GM21576 (cell line): ENCODE data around the gene MPO.

Source experiments
- ATAC-seq: cut with Tn5 transposase; IDR thresholded peaks from one replicate; pipeline ENCODE4 v1.9.1; 2021; ENCODE audit warnings: mild to moderate bottlenecking, moderate library complexity; ENCODE audit not compliant: unreplicated experiment

Gene MPO

DNA sequence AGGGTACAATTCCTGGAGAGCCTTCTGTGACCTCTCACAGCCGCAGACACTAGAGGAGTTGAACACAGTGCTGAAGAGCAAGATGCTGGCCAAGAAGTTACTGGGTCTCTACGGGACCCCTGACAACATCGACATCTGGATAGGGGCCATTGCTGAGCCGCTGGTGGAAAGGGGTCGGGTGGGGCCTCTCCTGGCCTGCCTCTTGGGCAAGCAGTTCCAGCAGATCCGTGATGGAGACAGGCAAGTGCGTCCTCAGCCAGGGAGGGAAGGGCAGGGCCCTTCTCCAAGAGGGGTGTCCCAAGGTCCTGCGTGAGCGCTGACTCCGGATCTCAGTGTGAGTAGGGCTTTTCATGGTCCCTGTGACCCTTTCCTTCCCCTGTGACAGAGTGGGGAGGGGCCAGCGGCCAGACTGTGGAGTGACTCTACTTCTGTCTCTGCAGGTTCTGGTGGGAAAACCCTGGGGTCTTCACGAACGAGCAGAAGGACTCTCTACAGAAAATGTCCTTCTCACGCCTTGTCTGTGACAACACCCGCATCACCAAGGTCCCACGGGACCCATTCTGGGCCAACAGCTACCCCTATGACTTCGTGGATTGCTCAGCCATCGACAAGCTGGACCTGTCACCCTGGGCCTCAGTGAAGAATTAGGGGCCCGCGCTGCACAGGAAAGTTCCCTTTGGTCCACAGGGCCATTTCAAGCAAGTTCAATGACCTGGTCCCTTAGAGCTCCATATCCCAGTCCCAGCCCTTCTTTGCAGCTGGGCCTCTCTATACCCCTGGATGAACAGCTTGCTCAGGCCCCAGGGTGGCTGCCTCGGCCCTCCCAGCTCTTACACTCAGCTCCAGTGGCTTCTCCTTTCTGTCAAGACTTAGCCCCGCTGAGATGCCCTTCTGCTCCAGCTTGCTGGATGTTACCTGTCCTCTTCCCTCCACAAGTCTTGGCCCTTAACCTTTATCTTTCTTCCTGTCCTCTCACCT lies 13.1 kb downstream of the MPO start:
- ATAC-seq = no peak

GRCh38 chr17:58265902-58266875 lies 14.5 kb downstream of the MPO start:
- no peak for ATAC-seq

DNA sequence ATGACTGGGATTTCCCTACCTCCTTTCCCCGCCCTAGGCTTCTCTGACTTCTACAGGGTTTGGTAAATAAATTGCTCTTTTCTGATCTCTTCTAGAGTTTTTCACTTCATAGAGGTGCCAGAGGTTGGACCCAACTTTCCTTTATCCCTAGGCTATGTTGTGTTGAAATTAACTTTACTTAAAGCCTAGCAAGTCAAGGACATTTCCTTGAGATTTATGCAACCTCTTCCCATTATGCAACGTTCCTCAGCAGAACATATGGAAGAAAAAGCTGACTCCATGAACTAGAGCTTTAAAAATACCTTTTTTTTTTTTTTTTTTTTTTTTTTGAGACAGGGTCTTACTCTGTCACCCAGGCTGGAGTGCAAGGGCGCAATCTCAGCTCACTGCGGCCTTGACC lies 15.5 kb downstream of the MPO start:
- ATAC-seq = no peak

DNA sequence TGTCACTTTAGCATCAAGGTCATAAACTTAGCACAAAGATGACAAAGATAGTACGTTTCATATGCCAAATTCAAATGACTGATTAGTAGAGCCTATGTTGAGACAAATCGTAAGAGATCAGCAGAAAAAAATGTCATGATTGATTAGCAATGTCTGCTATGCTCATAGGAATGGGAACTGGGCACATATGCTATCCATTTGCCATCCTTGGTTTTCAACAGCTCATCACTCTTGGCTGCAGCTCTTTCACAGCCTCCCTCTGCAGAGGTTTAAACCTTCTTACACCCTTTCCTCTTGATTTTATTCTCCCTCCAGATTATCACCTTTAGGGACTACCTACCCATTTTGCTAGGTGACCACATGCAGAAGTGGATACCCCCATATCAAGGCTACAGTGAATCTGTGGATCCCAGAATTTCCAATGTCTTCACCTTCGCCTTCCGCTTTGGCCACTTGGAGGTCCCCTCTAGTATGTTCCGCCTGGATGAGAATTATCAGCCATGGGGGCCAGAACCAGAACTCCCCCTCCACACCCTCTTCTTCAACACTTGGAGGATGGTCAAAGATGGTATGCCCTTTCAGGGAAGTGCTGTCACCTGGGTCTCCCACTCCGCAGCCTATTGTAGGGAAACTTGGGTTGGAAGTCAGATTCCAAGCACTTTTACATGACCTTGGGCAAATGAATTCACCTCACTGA lies 16.2 kb downstream of the MPO start:
- no peak for ATAC-seq

DNA sequence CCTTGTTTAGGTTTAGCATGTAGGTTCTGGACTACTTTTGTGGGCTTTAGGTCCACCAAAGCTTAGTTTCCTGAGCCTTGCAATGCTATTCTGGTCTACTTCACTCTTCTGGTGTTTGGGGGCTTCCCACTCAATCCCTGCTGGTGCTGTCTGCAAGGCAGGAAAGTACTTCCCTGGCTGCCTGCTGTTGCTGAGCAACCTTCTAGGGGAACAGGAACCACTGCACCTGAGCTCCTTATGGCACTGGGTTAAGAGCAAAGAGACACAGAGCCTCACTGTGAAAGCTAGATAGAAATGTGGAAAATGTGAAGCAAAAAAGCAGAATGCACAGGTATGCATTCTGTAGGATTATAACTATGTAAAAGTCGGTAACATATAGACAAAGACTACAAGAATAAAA lies 17.0 kb downstream of the MPO start:
- ATAC-seq = no peak

DNA sequence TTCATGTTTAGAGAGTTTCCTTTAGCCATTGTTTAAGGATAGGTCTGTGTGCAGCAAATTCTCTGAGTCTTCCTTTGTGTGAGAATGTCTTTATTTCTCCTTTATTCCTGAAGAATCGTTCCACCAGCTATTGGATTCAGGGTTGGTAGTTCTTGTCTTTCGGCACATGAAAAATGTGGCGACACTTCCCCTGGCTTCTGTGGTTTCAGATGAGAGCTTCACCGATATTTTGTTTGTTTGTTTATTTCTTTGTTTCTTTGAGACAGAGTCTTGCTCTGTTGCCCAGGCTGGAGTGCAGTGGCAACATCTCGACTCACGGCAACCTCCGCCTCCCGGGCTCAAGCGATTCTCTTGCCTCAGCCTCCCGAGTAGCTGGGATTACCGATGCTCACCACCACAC lies 18.6 kb downstream of the MPO start:
- ATAC-seq = no peak

- ATAC-seq = no peak
These were observed 25.9 kb downstream of the MPO start for GRCh38 chr17:58254803-58255202.

- ATAC-seq = no peak
These were observed 27.7 kb downstream of the MPO start for GRCh38 chr17:58253082-58253481.

GRCh38 chr17:58252141-58252540 lies 28.6 kb downstream of the MPO start:
- no peak for ATAC-seq

DNA sequence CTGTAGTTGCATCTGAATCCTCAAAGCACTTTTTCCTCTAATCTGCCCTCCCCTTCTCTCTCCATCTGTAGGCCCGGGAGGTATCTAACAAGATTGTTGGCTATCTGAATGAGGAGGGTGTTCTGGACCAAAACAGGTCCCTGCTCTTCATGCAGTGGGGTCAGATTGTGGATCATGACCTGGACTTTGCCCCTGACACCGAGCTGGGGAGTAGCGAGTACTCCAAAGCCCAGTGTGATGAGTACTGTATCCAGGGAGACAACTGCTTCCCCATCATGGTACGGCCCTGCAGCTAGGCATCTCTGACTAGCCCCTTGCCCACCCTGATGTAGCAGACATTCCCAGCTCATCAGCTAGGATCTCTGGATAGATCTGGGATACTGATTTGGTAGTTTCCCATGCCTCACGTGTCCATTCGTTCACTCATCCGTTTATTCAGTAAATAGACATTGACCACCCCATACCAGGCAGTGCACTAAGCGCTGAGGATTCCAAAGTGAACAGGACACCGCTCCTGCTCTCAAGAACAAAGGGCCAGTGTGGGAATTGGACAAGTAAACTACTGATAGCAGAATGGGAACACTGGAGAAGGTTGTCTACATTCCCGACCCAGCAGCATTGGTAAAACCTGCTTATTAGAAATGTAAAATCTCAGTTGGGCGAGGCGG lies 30.3 kb downstream of the MPO start:
- no peak for ATAC-seq

DNA sequence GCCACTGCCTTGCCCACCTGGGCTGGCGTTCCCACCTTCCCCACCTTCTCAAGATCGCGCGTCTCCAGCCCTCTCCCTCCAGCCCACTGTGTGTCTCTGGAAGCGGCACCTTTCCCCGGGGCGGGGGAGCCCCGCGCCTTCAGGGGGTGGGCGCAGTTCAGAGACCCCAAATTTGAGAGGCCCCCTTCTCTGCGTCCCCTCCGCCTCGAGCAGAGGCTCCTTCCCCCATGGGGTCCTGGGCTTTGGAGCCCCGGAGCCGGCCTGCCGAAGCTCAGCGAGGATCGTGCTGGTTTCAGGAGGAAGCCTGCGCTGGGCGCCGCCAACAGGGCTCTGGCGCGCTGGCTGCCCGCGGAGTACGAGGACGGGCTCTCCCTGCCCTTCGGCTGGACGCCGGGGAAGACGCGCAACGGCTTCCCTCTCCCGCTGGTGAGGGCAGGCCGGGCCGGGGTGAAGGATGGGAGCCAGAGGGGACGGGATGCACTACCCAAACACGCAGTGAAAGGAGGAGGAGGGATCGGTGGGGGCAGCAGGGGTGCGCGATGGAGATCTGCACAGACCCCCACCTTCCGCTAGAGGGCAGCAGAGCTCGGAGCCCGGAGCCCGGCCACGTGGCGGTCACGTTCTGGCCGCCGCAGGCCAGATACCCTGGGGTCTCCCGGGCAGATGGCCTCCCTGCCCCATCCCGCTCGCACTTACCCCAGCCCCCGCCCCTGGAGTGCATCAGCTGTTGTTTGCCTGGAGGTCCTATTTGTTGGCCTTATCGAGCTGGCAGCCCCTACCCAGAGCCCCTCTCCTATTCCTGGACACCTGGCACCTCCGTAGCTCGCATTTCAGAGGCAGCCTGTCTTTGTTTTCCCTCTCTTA lies 31.2 kb downstream of the MPO start:
- no peak for ATAC-seq

GRCh38 chr17:58248955-58249269 lies 31.8 kb downstream of the MPO start:
- ATAC-seq = no peak

DNA sequence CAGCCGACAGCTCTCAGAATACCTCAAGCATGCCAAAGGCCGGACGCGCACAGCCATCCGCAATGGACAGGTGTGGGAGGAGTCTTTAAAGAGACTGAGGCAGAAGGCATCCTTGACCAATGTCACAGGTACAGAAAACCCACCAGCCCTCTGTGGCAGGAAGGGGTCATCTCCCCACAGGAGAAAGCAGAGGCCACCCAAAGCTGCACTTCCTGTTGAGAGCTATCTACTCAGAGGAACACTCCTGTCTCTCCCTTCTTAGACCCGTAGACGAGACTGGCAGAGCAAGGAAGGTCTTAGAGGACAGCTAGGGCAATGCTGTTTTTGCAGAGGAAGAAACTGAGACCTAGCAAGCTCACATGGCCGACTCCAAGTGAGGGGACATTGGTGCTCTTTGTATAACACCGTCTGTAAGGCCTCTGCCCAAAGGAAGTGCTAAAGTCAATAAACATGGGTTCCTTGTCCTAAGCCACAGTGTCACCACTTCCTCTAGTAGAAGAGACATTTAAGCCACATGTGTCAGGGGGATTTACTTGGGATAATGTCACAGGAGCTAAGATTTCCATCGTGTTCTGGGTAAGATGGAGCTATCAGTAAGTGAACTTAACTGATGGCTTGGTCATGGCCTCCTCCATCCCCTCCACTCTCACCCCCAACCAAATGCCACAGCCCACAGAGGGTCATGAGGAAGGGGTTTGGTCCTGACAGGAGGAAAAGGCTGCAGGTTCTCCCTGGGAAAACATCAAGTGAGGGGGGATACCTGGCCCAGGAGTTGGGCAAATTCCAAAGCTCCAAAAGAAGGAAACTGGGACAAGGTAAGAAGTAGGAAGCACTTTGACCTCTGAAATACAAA lies 33.0 kb downstream of the MPO start:
- ATAC-seq = no peak

- no peak for ATAC-seq
These were observed 34.0 kb downstream of the MPO start for GRCh38 chr17:58246781-58247180.

DNA sequence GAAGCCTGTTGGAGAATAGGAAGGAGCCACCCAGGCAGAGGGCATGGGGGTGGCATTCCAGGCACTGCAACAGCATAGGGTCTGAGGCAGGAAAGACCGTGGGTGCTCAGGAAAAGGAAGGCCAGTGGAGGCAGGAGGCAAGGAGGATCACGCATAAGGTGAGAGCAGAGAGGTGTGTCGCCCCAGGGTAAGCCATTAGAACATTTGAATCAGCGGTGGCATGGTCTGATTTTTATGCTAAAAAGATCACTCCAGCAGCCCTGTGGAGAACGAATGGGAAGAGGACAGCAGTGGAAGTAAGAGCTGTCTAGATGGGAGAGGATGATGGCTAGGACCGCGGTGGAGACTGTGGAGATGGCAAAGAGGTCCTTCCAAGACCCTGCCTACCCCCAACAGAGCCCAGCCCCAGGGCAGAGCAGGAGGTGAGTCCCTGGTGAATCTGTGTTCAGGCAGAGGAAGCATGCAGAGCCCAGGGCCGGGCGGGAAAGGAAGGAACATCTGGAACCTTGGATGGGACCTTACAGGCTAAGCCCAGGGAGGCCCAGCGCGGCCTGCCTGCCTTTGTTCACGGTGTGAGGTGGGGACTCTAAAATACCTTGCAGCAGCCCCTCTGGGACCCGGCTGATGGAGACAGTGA lies 34.5 kb downstream of the MPO start:
- no peak for ATAC-seq

- ATAC-seq = no peak
These were observed 35.2 kb downstream of the MPO start for GRCh38 chr17:58245428-58246103.

- ATAC-seq = no peak
These were observed 35.8 kb downstream of the MPO start for GRCh38 chr17:58244963-58245362.
